ENCODE results near the gene STOX2.

Gene STOX2

GRCh38 chr4:183905081-183905592 is at the start of gene STOX2:
STOX2 (plus strand) TSS chr4:183905307; CDS start chr4:183906791, 1,484 bp downstream.
- H3K4me3 ChIP-seq (ENCODE audit: low read depth, low read length) = peak within 1 kb of the TSS; percentile 47
- peak; percentile 41 for DNase-seq (ENCODE audit: low read depth)
- TF ChIP-seq CTCF (IDR thresholded peaks at IDR 0.05; ENCODE audit: control insufficient read depth, extremely low read depth, insufficient read depth) = no peak

GRCh38 chr4:183855323-183856190 is 49.5 kb upstream of the STOX2 start:
- H3K4me3 ChIP-seq (ENCODE audit: low read depth, low read length) = no peak overlapping the region
- no peak for DNase-seq (ENCODE audit: low read depth)
- no peak for TF ChIP-seq CTCF (IDR thresholded peaks at IDR 0.05; ENCODE audit: control insufficient read depth, extremely low read depth, insufficient read depth)

- H3K4me3 ChIP-seq (ENCODE audit: low read depth, low read length) = no peak overlapping the region
- TF ChIP-seq CTCF (IDR thresholded peaks at IDR 0.05; ENCODE audit: control insufficient read depth, extremely low read depth, insufficient read depth) = no peak
- no peak for DNase-seq (ENCODE audit: low read depth)
Measured at GRCh38 chr4:183857040-183857439, 48.1 kb upstream of the STOX2 start.

GRCh38 chr4:183858011-183858615 is 47.0 kb upstream of the STOX2 start:
- H3K4me3 ChIP-seq (ENCODE audit: low read depth, low read length) = no peak overlapping the region
- DNase-seq (ENCODE audit: low read depth) = no peak
- no peak for TF ChIP-seq CTCF (IDR thresholded peaks at IDR 0.05; ENCODE audit: control insufficient read depth, extremely low read depth, insufficient read depth)

- no peak for DNase-seq (ENCODE audit: low read depth)
- no peak overlapping the region for H3K4me3 ChIP-seq (ENCODE audit: low read depth, low read length)
- TF ChIP-seq CTCF (IDR thresholded peaks at IDR 0.05; ENCODE audit: control insufficient read depth, extremely low read depth, insufficient read depth) = no peak
Measured at GRCh38 chr4:183860119-183860518, 45.0 kb upstream of the STOX2 start.

GRCh38 chr4:183860731-183861130 is 44.4 kb upstream of the STOX2 start:
- peak; percentile 27 for DNase-seq (ENCODE audit: low read depth)
- TF ChIP-seq CTCF (IDR thresholded peaks at IDR 0.05; ENCODE audit: control insufficient read depth, extremely low read depth, insufficient read depth) = no peak
- H3K4me3 ChIP-seq (ENCODE audit: low read depth, low read length) = no peak overlapping the region
